ENCODE data around the gene ST6GALNAC3.

Gene ST6GALNAC3

DNA sequence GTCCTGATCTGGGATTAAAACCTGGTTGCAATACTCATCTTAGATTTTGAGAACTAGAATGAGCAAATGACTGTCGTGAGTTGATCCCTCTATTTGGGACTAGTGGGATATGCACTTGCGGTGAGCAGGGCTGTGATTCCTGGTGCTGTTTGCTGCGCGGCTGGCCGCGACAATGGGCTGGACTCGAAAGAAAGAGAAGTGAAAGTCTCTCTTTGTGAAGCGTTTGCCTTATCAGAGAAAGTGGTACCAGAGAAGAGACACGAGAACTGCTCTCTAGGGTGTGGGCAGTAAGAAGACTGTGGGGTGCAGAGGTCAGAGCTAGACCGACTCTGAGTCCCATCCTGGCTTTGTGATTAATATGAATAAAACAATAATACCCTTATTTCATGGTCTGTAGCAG, 8.6 kb downstream of the ST6GALNAC3 start:
- Histone ChIP-seq H4K20me1 (ENCODE audit: insufficient read depth, low read length) (no peaks in the 10 kb centered on the region), H3K79me2 (ENCODE audit: low read length) (no peaks in the 10 kb centered on the region)

DNA sequence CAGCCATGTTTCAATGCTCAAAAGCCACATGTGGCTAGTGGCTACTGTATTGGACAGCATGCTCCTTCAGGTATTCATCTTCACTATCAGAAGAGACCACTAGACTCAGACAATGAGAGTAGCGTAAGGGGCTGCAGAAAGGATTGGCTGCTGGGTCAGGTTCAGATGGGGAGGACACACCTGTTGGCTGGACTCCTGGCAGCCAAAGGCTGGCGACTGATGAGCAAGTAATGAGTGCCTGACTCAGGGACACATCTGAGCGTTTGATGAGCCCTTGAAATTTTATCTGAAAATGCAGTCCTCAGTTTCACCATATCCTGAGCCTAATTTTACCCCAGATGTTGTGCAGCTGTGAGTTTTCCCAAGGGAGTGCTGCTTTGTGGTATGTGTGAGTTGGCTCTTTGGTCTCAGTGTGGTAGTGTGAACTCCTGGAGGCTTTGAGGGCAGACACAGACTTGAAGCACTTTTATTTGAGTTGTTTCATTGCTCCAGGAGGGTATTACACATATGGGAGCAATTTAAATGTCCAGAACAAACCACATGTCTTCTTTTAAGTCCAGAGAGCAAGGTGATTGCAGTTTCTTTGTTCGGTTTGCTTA, 9.6 kb downstream of the ST6GALNAC3 start:
- Histone ChIP-seq H3K4me2 (ENCODE audit: low read length) (no peak overlapping the region), H3K4me3 (ENCODE audit: low read length) (no peak overlapping the region), H3K27me3 (ENCODE audit: low read depth, low read length) (no peaks in the 10 kb centered on the region), H2AFZ (ENCODE audit: low read depth, low read length) (no peak overlapping the region), H3K9ac (ENCODE audit: low read length) (no peak overlapping the region), H3K36me3 (replicated peaks; ENCODE audit: low read depth, low read length) (no peaks in the 10 kb centered on the region), H3K4me1 (ENCODE audit: low read length) (no peaks in the 10 kb centered on the region), H3K9me3 (ENCODE audit: insufficient read depth, low read length) (no peaks in the 10 kb centered on the region), H3K27ac (ENCODE audit: low read length) (no peak overlapping the region), H4K20me1 (ENCODE audit: insufficient read depth, low read length) (no peaks in the 10 kb centered on the region), H3K79me2 (ENCODE audit: low read length) (no peaks in the 10 kb centered on the region)
- no peak for TF ChIP-seq EZH2phosphoT487 (IDR thresholded peaks at IDR 0.05; ENCODE audit: low read depth)
- TF ChIP-seq, protein P1, sequence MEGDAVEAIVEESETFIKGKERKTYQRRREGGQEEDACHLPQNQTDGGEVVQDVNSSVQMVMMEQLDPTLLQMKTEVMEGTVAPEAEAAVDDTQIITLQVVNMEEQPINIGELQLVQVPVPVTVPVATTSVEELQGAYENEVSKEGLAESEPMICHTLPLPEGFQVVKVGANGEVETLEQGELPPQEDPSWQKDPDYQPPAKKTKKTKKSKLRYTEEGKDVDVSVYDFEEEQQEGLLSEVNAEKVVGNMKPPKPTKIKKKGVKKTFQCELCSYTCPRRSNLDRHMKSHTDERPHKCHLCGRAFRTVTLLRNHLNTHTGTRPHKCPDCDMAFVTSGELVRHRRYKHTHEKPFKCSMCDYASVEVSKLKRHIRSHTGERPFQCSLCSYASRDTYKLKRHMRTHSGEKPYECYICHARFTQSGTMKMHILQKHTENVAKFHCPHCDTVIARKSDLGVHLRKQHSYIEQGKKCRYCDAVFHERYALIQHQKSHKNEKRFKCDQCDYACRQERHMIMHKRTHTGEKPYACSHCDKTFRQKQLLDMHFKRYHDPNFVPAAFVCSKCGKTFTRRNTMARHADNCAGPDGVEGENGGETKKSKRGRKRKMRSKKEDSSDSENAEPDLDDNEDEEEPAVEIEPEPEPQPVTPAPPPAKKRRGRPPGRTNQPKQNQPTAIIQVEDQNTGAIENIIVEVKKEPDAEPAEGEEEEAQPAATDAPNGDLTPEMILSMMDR (IDR thresholded peaks at IDR 0.05; ENCODE audit: low read depth, low read length): no peak

More for the DNA sequence above, 8.6 kb downstream of the ST6GALNAC3 start:
- no peaks in the 10 kb centered on the region for H3K36me3 ChIP-seq (replicated peaks; ENCODE audit: low read depth, low read length)
- H3K9me3 ChIP-seq (ENCODE audit: insufficient read depth, low read length): no peaks in the 10 kb centered on the region
- H3K4me3 ChIP-seq (ENCODE audit: low read length): no peak overlapping the region
- no peaks in the 10 kb centered on the region for H3K27me3 ChIP-seq (ENCODE audit: low read depth, low read length)
- H3K4me1 ChIP-seq (ENCODE audit: low read length): no peaks in the 10 kb centered on the region
- no peak overlapping the region for H2AFZ ChIP-seq (ENCODE audit: low read depth, low read length)
- no peak overlapping the region for H3K4me2 ChIP-seq (ENCODE audit: low read length)
- H3K27ac ChIP-seq (ENCODE audit: low read length): no peak overlapping the region
- TF ChIP-seq EZH2phosphoT487 (IDR thresholded peaks at IDR 0.05; ENCODE audit: low read depth): no peak
- TF ChIP-seq, protein P1 (IDR thresholded peaks at IDR 0.05; ENCODE audit: low read depth, low read length): no peak
- H3K9ac ChIP-seq (ENCODE audit: low read length): no peak overlapping the region

DNA sequence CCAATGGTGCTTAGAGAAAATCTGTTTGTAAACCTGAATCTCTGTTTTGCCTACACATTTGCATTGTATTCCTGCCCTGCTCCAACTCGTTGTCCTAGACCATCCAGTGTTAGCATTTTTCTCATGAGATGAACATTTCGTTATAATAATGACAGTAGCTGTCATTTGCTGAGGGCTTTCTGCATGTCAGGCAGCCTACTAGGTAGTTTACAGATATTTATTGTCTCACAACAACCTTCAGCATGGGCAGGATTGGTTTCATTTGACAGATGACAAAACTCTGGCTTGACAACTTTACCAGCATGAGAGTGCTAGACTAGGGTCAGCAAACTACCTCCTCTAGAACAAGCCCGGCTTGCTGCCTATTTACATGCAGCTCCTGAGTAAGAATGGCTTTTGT, 10.1 kb downstream of the ST6GALNAC3 start:
- Histone ChIP-seq H3K4me2 (ENCODE audit: low read length) (no peak overlapping the region), H3K27me3 (ENCODE audit: low read depth, low read length) (no peaks in the 10 kb centered on the region), H3K27ac (ENCODE audit: low read length) (no peak overlapping the region), H3K9ac (ENCODE audit: low read length) (no peak overlapping the region), H3K79me2 (ENCODE audit: low read length) (no peaks in the 10 kb centered on the region), H4K20me1 (ENCODE audit: insufficient read depth, low read length) (no peaks in the 10 kb centered on the region), H3K36me3 (replicated peaks; ENCODE audit: low read depth, low read length) (no peaks in the 10 kb centered on the region), H2AFZ (ENCODE audit: low read depth, low read length) (no peak overlapping the region), H3K4me1 (ENCODE audit: low read length) (no peaks in the 10 kb centered on the region), H3K9me3 (ENCODE audit: insufficient read depth, low read length) (no peaks in the 10 kb centered on the region), H3K4me3 (ENCODE audit: low read length) (no peak overlapping the region)
- TF ChIP-seq, protein P1 (IDR thresholded peaks at IDR 0.05; ENCODE audit: low read depth, low read length): no peak
- TF ChIP-seq EZH2phosphoT487 (IDR thresholded peaks at IDR 0.05; ENCODE audit: low read depth): no peak

DNA sequence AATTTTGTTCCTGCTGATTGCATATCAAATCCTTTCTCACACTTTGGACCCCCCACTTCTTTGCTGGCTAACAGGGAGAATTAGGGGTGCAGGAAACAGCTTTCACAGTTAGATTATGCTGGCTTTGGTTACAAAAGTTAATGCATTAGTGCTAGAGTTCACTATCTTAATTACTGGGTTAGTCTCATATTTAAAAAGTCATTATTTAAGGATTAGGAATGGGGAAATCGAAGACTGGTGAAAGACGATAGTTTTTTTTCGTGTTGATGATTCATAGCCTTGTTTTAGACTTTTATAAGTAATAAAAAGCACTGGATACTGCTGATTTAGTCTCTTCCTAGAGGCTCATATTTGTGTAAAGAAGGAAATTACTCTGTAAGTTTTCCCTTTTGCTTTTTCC, 11.6 kb downstream of the ST6GALNAC3 start:
- H3K27ac ChIP-seq (ENCODE audit: low read length): no peak overlapping the region
- no peak for TF ChIP-seq EZH2phosphoT487 (IDR thresholded peaks at IDR 0.05; ENCODE audit: low read depth)
- TF ChIP-seq, protein P1 (IDR thresholded peaks at IDR 0.05; ENCODE audit: low read depth, low read length): no peak
- H3K79me2 ChIP-seq (ENCODE audit: low read length): no peaks in the 10 kb centered on the region

More for the DNA sequence above, 11.6 kb downstream of the ST6GALNAC3 start:
- no peak overlapping the region for H3K9ac ChIP-seq (ENCODE audit: low read length)
- no peaks in the 10 kb centered on the region for H3K27me3 ChIP-seq (ENCODE audit: low read depth, low read length)
- no peaks in the 10 kb centered on the region for H3K9me3 ChIP-seq (ENCODE audit: insufficient read depth, low read length)
- H3K36me3 ChIP-seq (replicated peaks; ENCODE audit: low read depth, low read length): no peaks in the 10 kb centered on the region
- H2AFZ ChIP-seq (ENCODE audit: low read depth, low read length): no peak overlapping the region
- no peaks in the 10 kb centered on the region for H4K20me1 ChIP-seq (ENCODE audit: insufficient read depth, low read length)
- no peaks in the 10 kb centered on the region for H3K4me1 ChIP-seq (ENCODE audit: low read length)
- no peak overlapping the region for H3K4me3 ChIP-seq (ENCODE audit: low read length)
- H3K4me2 ChIP-seq (ENCODE audit: low read length): no peak overlapping the region
